GM18502 (cell line): ENCODE results near the gene TPBGL.
"Not testable (repeated sequence)": the region's sequence is repeated elsewhere in the genome, so short reads cannot be mapped to it uniquely, and the experiment has no call there.

ENCODE experiments used
- ATAC-seq: cut with Tn5 transposase; IDR thresholded peaks from one replicate; pipeline ENCODE4 v1.9.1; 2021; ENCODE audit warnings: mild to moderate bottlenecking; ENCODE audit not compliant: unreplicated experiment, poor library complexity

TPBGL gene

DNA sequence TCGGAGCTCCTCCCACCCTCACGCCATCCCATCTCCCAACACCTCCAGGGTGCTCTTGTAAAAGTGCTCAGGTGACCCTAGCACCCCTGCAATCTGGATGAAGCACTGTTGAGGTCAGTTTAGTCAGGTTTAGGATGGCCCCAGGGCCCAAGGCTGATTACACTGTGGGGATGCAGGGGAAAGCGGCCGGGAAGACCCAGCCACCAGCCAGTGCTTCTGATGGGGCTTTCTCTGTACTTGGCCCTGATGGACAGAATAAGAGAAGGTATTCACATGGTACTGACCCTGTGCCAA lies 28.7 kb downstream of the TPBGL start:
- no peak for ATAC-seq

GRCh38 chr11:75269896-75270295 lies 29.3 kb downstream of the TPBGL start:
- no peak for ATAC-seq

GRCh38 chr11:75270896-75271418 lies 30.4 kb downstream of the TPBGL start:
- ATAC-seq = no peak

- no peak for ATAC-seq
Measured at GRCh38 chr11:75271730-75272129, 31.2 kb downstream of the TPBGL start.

DNA sequence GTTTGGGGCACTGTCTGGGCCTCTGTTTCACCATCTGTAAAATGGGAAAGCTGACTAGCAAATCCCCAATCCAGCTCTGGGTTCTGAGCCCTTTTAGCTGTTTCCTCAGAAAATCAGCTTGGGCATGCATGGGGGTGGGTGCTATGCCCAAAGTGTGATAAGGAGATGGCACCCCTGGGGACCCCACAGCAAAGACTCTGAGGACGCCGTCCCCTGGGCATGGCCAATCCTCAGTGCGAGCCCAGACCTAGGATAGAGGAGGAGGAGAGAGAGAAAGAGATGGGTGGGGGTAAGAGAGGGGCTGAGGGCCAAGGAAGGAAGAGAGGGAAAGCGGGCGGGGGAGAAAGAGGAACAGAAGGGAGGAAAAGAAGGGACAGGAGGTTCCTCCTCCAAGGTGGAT lies 31.8 kb downstream of the TPBGL start:
- no peak for ATAC-seq

DNA sequence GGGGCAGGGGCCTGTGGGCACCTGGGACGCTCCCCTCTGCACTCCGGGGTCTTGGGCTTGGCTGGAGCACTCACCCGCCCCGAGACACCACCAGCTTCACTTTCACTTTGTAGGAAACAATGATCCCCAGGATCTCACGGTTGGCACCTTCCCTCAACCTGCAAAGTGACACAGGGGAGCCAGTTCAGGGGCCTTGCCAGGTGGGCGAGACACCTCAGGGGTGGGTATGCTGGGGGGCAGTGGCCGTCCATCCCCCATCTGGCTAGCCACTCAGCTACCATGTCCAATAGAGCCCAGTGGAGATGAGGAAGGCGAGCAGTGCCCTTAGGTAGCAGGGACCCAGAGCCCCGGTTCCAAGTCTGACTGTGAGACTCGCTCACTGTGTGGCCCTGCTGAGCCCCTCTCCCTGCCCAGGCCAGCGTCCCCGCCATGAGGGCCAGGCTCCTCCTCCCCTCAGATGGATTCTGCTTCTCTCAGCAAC lies 32.3 kb downstream of the TPBGL start:
- no peak for ATAC-seq

DNA sequence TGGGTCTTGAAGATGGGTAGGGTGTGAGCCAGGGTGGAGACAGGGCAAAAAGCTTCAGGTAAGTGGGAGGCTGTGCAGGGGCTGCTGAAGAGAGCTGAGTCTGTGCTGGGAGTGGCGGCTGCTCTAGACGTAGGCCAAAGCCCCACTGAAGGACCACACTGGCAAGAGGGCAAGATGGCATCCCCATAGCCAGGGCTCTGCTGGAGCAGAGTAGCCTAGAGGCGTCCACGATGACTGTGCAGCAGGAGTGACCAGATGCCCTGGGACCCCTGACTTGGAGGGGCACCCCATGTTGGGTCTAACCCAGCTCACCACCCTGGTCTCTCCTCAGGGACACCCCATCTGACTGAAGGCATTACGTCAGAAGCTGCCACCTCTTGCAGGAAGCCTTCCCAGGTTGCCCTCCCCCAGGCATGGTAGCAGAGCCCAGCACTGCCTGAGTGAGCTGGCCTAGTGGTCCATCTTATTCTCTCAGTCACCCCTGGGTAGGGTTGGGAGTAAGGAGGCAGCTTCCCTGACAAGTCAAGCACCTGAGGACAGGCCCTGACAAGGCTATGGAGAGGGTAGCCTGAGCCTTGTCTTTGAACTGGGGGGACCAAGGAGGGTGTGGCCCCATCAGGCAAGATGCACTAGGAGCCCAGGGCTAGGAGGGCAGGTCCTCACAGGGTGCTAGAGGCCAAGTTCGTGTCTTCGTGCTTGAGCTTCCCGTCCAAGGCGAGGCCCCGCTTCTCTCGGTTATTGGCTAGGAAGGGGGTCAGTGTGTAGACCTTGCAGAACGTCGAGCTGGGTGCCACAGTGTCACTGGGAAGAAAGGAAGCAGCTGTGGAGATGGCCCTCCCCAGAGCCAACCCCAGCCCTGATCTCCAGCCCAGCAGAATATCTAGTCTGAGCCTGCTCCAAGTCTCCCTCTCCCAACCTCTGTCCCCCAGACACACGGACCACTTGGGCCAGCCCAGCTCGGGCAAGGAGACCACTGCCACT lies 33.1 kb downstream of the TPBGL start:
- ATAC-seq = no peak

DNA sequence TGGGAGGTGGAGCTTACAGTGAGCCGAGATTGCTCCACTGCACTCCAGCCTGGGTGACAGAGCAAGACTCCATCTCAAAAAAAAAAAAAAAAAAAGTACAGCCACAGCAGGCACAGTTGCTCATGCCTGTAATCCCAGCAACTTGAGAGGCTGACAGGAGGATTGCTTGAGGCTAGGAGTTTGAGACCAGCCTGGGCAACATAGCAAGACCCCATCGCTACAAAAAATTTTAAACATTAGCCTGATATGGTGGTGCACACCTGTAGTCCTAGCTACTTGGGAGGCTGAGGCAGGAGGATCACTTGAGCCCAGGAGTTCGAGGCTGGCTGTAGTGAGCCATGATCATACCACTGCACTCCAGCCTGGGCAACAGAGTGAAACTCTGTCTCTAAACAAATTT lies 34.1 kb downstream of the TPBGL start:
- ATAC-seq = not testable (repeated sequence)

- ATAC-seq = no peak
Measured at GRCh38 chr11:75275581-75275980, 35.0 kb downstream of the TPBGL start.

GRCh38 chr11:75276186-75276585 lies 35.6 kb downstream of the TPBGL start:
- no peak for ATAC-seq

DNA sequence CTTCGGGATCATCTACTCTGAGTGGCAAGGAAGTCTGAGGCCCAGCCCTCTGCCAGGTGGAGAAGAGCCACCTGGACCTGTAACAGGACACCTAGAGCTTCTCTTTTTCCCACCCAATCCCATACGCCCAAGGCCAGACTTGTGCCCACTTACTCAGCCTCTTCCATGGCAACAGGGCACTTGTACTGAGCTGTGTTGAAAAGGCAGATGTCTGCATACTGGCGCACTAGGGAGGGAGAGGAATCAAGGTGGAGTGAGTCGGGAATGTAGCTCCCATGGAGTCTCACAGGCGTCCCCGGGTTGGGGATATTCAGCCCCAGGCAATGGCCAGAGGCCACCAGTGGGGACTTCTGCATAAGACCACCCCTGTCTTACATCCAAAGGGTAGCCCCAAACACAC lies 36.1 kb downstream of the TPBGL start:
- ATAC-seq = no peak

DNA sequence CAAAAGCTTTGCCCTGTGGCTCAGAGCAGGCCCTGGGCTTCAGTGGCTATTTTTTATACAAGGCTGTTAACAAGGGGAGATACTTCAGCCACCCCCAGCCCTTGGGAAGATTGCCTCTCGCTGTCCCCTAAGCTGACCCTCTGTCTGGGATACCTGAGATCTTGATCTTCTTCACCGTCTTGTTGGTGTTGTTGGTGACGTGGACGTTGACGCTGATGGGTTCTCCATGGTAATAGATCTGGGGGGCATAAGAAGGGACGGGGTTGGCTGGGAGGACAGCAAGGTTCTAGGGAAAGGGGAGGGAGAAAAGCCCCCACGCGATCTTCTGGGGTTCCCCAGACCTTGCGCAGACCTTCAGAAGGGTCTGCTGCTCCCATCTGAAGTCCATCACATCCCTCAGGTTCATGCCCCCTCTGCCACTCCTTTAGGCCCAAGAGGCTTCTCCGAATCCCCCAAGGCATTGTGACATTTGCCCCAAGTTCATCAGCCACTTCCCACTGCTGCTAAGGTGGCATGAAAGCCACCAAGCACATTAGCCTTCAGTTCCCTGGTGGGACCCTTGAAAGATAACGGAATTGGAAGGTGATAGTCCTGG lies 36.7 kb downstream of the TPBGL start:
- ATAC-seq = no peak

DNA sequence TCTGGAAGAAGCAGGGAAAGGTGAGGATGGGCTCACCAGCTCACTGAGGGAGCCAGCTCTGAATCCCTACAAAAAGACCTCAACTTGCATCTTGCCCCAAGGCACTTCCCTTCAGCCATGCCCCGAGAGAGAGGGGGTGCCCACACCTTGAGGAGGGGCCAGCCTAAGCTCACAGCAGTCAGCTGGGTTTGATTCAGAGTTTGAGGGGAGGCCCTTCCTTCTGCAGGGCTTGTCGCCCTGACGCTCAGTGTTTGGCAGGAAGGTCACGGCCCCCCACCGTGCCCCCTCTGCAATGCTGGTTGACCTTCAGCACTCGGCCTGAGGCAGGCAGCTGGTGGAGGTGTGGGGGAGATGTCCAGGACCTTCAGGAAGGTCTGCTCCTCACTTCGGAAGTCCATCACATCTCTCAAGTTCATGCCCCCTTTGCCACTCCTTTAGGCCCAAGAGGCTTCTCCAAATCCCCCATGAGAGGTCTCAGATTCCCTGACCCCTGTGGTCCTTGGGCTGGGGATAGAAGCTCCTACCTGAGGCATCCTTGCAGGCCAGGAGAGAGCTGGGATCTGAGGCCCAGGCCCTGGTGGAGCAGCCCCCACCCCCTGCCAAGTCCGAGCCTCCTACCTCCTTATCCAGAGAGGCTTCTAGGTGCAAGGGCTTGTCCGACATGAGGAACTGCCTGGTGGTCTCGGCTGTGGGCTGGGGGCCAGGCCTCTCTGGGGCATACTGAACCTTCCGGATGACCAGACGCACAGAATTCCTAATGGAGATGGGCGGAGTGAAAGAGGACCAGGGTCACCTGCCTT lies 37.6 kb downstream of the TPBGL start:
- no peak for ATAC-seq

DNA sequence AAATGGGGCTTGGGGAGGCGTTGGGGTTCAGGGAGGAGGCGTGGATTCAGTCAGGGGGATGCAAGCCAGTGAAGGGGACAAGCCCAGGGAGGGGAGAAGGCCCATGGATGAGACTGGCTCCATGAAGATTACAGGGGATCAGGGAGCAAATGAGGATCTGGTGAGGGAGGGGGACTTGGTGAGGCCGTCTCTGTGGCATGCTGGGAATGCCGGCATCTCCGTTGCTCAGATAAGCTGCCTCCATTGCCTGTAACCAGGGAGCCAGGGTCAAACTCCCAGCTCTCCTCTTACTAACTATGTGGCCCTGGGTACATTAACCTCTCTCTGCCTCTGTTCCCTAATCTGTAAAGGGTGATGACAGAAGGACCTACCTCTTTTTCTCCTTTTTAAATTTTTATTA lies 38.7 kb downstream of the TPBGL start:
- no peak for ATAC-seq

- no peak for ATAC-seq
Measured at GRCh38 chr11:75280227-75280701, 39.7 kb downstream of the TPBGL start.

DNA sequence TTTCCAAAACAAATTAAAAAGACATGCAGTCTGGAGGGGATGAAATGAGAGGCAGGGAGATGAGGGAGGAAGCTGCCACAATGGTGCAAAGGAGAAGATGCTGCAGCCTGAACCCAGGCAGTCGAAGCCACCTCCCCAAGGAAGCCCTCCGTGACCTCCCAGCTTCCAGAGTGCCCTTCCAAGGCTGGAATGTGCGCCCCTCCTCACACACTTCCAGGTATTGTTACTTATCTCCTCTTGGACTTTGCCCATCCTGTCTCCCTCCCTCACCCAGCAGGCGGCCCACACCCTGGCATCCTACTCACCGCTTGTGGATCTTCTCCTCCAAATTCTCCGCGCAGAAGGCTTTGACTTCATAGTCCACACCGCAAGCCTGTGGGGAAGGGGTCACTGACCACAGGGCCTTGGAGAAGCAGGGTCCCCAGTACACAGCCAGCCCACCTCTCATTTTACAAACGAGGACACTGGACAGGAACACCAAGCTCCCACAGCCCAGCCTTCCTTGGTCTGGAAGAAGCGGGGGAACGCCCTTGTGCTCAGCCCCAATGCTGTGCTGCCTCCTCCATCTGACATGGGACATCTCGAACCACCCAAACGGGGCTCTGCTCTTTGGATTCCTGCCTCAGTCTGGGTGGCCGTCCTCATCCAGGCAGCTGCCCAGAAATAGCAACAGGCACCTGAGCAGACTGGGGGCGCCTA lies 40.3 kb downstream of the TPBGL start:
- no peak for ATAC-seq

- ATAC-seq = no peak
Measured at GRCh38 chr11:75281469-75282095, 41.0 kb downstream of the TPBGL start.

- no peak for ATAC-seq
Measured at GRCh38 chr11:75283391-75283931, 42.9 kb downstream of the TPBGL start.

DNA sequence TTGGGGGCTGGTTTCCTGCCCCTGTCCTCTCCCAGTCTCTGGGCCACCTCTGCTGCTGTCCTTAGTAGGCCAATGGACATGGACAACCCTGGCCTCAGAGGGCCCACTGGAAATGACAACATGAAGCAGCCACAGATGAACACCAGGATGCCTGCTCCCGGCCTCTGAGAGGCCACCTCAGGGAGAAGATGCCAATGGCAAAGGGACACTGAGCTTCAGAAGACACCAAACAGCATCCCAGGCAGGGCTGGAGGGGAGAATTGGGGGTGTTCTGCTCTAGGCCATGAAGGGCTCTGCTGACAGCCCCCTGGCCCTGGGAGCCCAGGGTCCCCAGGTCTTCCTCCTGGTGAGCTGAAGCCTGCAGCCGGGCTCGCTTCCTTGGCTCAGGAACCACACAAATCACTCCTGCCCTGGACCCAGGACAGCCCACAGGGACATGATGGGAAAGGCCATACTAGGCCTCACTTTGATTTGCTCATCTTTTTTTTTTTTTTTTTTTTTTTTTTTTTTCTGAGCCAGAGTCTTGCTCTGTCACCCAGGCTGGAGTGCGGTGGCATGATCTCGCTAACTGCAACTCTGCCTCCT lies 45.3 kb downstream of the TPBGL start:
- no peak for ATAC-seq
